NCI-H1436 treated with DMSO at 0.1 percent for 48 hours (cell line): ENCODE data around the gene RPS6KA1.
"Not testable (repeated sequence)": the region's sequence is repeated elsewhere in the genome, so short reads cannot be mapped to it uniquely, and the experiment has no call there.

Source experiments
- DNase-seq: peaks from one replicate; lab custom pipeline; 2025; lab: John Stamatoyannopoulos, UW

The RPS6KA1 gene

DNA sequence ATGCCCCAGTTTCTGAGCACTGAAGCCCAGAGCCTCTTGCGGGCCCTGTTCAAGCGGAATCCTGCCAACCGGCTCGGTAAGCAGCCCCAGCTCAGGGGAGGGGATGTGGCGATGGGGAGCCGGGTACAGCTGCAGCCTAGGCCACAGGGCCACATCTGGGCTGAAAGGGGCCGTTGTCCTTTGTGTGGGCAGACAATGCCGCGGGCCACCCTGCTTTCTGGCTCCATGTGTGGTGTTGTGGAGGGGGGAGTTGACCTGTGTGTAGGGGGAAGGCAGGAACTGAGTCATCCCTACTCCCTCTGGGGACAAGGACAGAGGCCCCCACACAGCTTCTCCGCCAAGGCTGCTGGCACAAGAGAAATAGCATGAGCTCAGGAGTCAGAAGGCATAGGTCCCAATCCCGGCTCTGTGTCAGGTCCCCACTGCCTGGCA lies 26.0 kb downstream of the RPS6KA1 start:
- no peak for DNase-seq

DNA sequence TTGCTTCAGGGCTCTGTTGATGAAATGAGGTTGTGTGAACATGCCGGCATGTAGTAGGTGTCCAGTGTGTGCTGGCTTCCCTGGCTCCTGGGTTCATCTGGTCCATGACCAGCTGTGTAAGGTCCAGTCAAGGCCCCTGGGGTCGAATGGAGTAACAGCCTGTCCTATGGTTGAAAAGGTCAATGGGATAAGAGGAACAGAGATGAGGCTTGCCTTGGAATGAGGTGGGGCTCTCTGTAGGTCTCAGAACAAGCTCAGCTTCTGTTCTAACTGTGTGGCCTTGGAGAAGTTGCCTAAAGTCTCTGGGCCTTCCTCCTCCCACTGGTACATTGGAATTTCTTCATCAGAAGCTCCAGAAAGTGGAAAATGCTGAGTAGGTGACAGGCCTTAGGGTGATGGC lies 26.6 kb downstream of the RPS6KA1 start:
- DNase-seq, result no peak

DNA sequence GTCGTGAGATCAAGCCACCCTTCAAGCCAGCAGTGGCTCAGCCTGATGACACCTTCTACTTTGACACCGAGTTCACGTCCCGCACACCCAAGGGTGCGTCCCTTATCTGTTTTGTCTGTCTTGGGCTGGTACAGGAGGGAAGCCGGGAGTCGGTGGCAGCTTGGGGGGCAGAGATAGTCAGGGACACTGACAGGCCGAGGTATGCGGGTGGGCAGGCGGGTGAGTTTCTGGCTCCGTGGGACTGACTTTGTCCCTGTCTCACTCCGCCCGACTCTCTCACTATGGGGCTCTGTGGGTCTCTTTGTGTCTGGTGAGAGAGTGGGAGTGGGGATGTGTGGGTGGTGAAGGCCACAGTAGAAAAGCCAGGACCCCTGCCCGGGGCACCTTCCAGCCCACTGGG lies 27.4 kb downstream of the RPS6KA1 start:
- no peak for DNase-seq

DNA sequence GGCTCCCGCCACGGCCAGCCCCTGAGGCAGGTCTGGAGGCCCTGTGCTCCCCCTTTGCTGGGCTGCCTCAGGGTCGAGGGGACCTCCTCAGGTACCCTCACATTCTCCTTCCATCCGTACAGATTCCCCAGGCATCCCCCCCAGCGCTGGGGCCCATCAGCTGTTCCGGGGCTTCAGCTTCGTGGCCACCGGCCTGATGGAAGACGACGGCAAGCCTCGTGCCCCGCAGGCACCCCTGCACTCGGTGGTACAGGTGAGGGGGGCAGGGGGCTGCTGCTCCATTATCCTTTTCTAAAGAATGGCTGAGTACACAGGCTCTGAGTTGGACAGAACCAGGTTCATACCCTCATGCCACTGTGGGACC lies 29.1 kb downstream of the RPS6KA1 start:
- no peak for DNase-seq

DNA sequence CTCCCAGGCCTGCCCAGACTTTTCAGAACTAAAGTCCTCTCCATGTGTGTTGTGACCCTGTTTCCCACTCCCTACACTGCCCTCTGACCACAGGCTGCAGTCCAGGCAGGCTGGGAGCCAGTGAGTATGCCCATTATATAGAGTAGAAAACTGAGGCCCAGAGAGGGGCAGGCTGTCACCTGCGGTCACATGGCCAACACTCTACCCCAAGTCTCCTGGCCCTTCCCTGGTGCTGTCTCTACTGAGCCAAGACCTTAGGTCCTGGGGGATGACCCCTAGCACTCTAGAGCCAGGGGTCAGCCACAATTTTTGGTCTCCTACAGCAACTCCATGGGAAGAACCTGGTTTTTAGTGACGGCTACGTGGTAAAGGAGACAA lies 30.8 kb downstream of the RPS6KA1 start:
- no peak for DNase-seq

- no peak for DNase-seq
Observed at GRCh38 chr1:26570287-26570686, 40.7 kb downstream of the RPS6KA1 start.

DNA sequence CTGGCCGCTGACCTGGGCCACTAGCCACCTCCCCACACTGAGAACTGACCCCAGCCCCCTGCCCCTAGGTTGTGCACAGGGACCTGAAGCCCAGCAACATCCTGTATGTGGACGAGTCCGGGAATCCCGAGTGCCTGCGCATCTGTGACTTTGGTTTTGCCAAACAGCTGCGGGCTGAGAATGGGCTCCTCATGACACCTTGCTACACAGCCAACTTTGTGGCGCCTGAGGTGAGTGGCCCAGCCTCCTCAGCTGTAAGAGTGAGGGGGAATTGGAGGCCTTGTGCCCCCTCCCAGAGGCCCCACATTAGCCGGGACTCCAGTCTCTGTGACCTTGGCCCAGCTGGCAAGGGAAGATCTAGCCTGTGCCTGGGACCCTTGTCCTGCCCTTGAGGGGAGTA lies 41.8 kb downstream of the RPS6KA1 start:
- DNase-seq, result no peak

- no peak for DNase-seq
Observed at GRCh38 chr1:26574018-26574417, 44.5 kb downstream of the RPS6KA1 start.

- no peak for DNase-seq
Observed at GRCh38 chr1:26574719-26575251, 45.2 kb downstream of the RPS6KA1 start.

DNA sequence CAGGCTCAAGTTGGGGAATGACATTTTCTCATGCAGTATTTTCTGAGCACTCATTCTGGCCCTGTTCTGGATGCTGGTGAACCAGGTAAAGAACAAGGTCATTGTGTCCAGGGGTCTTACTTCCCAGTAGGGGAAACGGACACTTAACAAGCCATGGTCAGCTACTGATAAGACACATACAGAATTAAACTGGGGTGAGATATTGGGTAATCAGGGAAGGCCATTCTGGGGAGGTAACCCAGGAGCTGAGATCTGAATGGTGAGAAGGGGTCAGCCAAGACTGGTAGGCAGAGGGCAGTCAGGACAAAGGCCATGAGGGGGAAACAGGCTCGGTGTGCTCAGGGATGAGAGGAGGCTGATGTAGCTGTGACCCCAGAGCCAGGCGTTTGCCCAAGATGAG lies 45.8 kb downstream of the RPS6KA1 start:
- no peak for DNase-seq

DNA sequence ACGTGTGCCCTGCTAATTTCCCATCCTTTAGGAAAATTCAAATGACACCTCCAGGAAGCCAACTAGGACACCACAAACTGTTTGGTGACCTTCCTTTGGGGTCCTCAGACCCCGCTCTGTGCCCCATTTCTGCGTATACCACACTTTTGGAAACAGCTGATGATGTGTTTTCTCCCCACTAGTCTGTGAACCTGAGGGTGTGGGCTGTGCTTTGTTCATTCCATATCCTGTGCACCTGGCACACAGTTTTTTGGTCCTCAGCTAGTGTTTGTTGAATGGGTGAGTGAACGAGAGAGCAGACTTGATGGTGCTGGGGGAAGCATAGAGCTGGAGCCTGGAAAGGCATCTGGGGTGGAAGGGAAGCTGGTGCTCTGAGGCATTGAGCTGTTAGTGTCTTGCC lies 48.6 kb downstream of the RPS6KA1 start:
- DNase-seq, result no peak

- DNase-seq, result no peak
Observed at GRCh38 chr1:26579681-26580111, 50.1 kb downstream of the RPS6KA1 start.

GRCh38 chr1:26580116-26580515 lies 50.6 kb downstream of the RPS6KA1 start:
- DNase-seq, result no peak

GRCh38 chr1:26581287-26581651 lies 51.7 kb downstream of the RPS6KA1 start:
- no peak for DNase-seq

- DNase-seq, result no peak
Observed at GRCh38 chr1:26582053-26582835, 52.7 kb downstream of the RPS6KA1 start.

DNA sequence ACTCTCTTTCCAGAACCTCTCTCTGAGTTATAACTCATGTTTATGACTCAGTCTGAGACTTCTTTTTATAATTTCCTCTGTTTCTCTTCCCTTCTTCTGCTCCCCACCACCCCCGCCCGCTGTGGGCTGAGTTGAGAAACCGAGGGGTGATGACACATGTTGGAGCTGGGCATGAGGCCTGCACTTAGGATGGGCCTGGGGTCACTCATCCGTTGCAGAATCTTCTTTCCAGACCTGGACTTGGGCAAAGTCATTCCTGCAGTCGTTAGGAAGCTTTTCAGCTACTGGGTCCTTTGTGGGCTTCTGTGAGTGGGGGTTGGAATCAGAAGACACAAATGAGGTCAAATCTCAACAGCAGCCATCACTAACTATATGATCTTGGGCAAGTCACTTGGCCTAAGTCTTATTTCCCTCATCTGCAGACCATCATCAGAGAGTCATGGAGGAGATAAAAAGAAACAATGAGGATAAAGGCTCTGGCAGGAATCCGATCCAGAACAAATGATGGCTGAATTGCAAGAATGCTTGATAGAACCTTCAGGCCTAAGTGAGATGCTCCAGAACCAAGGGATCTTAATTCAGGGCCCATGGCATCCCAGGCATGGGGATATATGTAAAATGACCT lies 53.4 kb downstream of the RPS6KA1 start:
- DNase-seq, result no peak

GRCh38 chr1:26583646-26584485 lies 54.3 kb downstream of the RPS6KA1 start:
- DNase-seq, result no peak

DNA sequence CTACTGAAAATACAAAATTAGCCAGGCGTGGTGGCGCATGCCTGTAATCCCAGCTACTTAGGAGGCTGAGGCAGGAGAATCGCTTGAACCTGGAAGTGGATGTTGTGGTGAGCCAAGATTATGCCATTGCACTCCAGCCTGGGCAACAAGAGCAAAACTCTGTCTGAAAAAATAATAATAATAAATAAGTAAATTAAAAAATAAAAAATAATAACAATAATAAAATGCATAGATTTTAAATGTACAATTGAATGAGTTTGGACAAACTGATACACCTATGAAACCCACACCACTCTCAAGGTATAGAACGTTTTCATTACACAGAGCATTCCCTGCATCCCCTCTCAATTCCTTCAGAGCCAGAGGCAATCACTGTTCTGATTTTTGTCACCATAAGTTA lies 55.0 kb downstream of the RPS6KA1 start:
- not testable (repeated sequence) for DNase-seq

DNA sequence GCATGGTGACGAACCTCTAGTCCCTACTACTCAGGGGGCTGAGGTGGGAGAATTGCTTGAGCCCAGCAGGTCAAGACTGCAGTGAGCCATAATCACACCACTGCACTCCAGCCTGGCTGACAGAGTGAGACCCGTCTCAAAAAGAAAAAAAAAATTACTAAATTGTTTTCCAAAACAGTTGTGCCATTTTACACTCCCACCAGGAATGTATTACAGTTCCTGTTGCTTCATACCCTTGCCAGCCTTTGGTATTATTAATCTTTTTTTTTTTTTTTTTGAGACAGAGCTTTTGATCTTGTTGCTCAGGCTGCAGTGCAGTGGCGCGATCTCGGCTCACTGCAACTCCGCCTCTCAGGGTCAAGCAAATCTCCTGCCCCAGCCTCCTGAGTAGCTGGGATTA lies 55.9 kb downstream of the RPS6KA1 start:
- DNase-seq, result no peak

GRCh38 chr1:26593385-26593784 lies 63.8 kb downstream of the RPS6KA1 start:
- no peak for DNase-seq

DNA sequence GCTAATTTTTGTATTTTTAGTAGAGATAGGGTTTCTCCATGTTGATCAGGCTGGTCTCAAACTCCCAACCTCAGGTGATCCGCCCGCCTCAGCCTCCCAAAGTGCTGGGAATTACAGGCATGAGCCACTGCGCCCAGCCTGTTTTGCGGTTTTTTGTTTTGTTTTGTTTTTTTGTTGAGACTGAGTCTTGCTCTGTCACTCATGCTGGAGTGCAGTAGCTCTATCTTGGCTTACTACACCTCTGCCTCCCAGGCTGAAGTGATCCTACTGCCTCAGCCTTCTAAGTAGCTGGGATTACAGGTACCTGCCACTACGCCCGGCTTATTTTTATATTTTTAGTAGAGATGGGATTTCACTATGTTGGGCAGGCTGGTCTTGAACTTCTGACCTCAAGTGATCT lies 65.0 kb downstream of the RPS6KA1 start:
- DNase-seq, result not testable (repeated sequence)

GRCh38 chr1:26597629-26598039 lies 68.1 kb downstream of the RPS6KA1 start:
- DNase-seq, result no peak

DNA sequence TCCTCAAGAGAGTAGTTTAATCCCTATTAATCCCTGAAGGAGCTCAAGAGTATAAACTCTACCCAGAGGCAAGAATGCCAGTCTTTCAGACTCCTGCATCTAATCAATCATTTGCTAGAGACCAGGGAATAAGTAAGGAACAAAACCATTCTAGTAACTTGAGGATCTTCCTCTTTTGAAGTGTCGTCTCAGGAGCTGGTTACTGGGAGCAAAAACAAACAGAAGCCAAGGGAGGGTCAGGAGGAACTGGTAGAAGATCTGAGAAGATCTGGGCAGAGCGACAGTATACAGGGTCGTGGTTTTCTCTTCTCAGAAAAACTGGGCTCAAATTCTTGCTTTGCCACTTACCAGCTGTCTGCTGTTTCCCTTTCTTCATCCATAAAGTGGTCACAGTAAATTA lies 69.3 kb downstream of the RPS6KA1 start:
- DNase-seq, result no peak
